H4 (cell line): ENCODE results near the gene TIGAR. TPM values are rescaled to one million over a fixed set of nuclear protein-coding genes. Genes with fewer than 3 reads are reported as not detected.

Source experiments
- DNase-seq: peaks from one replicate; pipeline ENCODE4 v3.0.0-alpha.2; 2015; ENCODE audit warnings: low spot score
- total RNA-seq: library from RNA; depleted of rRNA; stranded (reverse); fragments of >200 nt; shearing (Covaris generic); gene quantifications from 2 replicates; pipeline ENCODE4 v1.2.3, GENCODE V29; 2014; rRNA removed

Gene TIGAR, protein sequence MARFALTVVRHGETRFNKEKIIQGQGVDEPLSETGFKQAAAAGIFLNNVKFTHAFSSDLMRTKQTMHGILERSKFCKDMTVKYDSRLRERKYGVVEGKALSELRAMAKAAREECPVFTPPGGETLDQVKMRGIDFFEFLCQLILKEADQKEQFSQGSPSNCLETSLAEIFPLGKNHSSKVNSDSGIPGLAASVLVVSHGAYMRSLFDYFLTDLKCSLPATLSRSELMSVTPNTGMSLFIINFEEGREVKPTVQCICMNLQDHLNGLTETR
- total RNA-seq = 8.0 and 15.4 TPM in 2 replicates

DNA sequence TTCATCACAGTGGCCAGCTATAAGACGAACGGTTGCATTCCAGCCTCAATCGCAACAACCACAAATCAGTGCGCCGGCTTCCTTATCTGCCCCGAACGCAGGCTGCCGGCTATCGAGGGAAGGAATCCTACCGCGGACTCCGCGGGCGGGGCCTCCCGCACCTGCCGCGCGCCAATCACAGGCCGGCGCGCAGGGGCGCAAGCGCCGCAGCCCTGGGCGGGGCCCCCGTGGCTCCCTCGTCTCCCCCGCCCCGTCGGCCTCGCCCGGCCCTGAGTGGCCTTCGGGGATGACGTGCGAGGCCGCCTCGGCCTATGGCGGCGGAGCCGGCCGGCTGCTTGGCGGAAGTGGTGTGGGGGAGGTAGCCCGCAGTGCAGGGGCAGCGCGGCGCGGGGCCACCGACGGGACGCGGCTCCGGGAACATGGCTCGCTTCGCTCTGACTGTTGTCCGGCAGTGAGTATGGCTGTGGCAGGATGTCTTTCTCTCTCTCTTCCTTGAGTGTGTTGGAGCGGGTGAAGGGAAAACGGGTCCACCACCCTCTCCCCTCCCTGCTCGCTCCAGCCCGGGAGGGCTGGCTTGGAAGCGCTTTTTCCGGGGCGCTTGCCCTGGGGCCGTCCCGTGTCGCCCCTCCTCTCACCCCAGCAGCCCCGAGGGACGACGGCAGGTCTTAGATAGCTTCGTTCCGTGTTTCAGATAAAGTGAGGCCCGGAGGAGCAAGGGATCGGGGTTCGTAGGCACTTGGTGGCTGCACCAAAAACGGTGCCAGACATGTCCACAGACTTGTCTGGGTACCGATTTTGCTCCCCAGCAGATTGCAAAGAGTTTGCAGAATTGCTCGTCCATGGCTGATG, at the start of gene TIGAR:
Gene TIGAR (plus strand): TSS at position 361 of the 849 bp plus-strand sequence. CDS start 59 bp downstream, at position 420.
- DNase-seq = peak; percentile 92

DNA sequence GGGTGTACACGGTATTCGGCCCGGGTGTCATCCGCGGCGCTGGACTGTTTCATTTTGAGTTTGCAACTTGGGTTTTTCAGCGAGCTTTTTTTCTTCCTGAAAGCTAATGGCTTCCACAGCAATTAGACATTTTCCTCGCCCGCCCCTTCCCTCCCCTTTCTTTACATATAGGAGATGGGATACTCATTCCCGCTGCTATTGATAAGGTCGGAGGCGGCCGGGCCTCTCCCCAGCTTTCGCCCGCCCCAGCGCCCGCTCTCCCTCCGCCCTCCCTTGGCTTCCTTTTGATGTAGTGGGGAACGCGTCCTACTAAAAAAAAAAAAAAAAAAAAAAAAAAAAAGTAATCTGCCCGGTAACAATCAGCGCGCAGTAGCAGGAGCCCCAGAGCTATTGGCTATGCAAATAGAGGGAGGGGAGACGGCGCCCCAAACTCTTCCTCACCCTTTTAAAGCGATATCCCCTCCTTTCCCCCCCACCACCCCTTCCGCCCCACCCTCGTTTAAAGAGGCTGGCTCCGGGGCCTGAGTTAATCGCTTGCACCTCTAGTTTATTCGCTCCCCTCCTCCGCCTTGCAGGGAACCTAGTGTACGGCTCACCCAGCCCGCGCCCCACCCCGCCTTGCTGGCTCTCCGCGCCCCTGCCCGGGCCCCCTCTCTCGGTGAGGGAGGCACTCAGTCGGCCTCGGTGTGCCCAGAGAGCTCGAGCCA, 49.1 kb upstream of the TIGAR start:
- DNase-seq = peak; percentile 69

DNA sequence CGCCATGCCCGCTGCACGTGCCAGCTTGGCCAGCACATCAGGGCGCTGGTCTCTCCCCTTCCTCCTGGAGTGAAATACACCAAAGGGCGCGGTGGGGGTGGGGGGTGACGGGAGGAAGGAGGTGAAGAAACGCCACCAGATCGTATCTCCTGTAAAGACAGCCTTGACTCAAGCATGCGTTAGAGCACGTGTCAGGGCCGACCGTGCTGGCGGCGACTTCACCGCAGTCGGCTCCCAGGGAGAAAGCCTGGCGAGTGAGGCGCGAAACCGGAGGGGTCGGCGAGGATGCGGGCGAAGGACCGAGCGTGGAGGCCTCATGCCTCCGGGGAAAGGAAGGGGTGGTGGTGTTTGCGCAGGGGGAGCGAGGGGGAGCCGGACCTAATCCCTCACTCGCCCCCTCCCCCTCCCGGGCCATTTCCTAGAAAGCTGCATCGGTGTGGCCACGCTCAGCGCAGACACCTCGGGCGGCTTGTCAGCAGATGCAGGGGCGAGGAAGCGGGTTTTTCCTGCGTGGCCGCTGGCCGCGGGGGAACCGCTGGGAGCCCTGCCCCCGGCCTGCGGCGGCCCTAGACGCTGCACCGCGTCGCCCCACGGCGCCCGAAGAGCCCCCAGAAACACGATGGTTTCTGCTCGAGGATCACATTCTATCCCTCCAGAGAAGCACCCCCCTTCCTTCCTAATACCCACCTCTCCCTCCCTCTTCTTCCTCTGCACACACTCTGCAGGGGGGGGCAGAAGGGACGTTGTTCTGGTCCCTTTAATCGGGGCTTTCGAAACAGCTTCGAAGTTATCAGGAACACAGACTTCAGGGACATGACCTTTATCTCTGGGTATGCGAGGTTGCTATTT, 48.4 kb upstream of the TIGAR start:
- DNase-seq = no peak

DNA sequence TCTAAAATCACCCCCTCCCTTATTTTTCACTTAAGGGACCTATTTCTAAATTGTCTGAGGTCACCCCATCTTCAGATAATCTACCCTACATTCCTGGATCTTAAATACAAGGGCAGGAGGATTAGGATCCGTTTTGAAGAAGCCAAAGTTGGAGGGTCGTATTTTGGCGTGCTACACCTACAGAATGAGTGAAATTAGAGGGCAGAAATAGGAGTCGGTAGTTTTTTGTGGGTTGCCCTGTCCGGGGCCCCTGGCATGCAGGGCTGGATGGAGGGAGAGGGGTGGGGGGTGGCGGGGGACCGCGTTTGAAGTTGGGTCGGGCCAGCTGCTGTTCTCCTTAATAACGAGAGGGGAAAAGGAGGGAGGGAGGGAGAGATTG, 47.8 kb upstream of the TIGAR start:
- no peak for DNase-seq

DNA sequence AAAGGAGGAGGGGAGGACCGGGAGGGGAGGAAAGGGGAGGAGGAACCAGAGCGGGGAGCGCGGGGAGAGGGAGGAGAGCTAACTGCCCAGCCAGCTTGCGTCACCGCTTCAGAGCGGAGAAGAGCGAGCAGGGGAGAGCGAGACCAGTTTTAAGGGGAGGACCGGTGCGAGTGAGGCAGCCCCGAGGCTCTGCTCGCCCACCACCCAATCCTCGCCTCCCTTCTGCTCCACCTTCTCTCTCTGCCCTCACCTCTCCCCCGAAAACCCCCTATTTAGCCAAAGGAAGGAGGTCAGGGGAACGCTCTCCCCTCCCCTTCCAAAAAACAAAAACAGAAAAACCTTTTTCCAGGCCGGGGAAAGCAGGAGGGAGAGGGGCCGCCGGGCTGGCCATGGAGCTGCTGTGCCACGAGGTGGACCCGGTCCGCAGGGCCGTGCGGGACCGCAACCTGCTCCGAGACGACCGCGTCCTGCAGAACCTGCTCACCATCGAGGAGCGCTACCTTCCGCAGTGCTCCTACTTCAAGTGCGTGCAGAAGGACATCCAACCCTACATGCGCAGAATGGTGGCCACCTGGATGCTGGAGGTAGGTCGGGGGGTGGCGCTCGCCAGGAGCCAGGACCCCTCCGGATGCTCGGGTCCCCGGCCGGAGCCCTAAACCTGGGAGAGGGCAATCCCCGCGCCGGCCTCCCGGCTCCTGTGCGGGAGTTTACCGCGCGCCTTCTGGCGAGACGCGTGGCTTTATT, 47.2 kb upstream of the TIGAR start, which contains the start of gene CCND2:
Gene CCND2 (plus strand): TSS at position 111 of the 744 bp plus-strand sequence. CDS start 279 bp downstream, at position 390.
- DNase-seq = peak; percentile 94

DNA sequence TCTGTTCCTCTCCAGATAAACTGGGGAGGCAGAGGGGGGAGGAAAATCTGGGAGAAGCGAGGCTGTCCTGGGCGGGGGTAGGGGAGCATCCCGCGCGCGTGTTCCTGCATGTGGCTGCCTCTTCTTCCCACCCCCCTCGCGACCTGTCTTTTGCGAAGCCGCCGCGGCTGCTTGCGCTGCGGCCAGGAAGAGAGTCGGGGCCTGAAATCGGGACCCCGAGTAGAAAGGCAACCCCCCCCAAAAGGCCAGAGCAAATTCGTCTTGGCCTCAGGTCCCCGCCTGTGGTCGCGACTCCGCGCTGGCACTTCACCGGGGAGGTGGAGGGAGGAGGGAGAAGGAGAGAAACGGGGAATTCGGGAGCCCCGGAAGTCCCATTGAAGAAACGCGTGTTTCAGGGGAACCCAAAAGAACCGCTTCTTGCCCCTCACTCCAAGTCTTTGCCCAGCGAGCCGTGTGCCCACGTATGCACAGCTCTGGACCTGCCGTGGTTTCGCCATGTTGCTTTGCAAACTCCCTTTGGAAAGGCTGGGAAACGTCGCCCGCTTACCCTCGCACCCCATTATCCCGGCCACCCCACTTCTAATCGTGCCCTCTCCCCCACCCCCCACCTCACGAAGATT, 46.5 kb upstream of the TIGAR start:
- no peak for DNase-seq

DNA sequence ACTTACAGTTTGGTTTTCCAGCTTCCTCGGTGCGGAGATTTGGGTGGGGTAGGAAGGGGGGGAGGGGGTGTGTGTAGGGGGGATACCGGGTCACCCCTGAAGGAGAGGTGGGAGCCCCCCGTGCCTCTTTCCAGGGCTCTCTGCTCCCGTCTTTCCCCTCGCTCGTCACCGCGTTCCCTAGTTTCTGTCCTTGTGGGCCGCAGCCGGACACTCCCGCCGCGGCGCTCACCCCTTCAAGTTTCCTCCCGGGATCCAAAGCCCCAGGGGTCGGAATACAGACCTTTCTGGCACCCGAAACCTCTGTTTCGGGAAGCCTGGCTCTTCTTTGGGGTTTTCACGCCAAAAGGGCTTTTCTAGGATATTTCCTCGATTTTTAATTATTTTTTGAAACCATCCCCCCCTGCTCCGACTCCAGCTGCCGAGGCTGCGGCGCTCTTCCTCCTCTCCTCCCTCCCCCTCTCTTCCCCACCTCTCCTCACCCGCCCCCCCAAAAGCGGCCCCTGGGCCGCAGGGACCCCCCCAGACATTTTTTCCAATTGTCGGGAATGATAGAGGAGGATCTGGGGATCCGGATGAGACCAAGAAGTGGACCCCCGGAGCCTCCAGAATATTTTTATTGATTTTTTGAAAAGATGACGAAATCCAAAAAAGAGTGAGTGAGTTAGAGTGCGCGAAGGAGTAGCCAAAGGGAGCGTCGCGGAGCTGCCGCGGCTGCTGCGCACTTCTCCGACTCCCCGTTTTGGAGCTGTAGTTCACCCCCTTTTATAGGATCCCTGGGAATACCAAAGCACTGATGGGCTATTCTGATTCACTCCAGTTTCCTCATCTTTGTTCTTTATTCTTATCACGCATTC, 45.8 kb upstream of the TIGAR start:
- DNase-seq = no peak

DNA sequence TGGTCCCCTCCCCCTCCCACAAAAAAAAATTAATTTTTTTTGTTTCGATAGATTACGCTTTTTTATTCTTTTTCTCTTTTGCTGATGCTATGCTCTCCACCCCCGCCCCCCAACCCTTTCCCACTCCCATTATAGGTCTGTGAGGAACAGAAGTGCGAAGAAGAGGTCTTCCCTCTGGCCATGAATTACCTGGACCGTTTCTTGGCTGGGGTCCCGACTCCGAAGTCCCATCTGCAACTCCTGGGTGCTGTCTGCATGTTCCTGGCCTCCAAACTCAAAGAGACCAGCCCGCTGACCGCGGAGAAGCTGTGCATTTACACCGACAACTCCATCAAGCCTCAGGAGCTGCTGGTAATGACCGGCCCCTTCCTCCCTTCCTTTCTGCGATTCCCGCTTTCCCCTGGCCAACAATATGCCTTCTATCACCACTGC, 45.1 kb upstream of the TIGAR start:
- DNase-seq = no peak

DNA sequence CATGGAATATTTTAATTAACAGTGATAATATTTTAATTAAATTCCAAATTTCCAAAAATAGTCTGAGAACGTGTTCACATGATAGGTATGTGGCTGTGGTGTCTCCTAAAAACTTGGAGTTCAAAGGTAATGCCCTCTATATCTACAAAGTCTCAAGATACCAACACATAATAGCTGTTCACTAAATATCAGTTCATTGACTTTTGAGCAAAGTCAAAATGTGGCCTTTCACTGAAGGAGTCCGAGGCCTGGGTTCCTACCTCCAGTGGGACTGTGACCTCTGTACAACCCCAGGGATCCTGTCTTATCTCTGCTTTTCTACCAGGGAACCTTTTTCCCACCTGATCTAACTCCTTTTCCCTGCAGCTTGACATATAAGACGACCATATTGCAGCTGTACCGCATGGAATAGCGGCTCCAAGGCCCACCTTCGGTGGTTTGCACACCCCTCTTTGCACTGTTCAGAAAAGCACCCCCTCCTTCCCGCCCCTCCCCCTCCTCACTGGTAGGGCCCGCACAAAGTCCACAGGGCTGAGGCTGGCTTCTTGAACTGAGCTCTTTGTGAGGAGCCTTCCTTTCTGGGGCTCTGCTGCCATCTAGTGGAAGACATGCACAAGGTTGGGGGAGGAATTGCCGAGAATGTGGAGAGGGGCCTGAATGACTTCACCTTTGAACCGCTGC, 44.3 kb upstream of the TIGAR start:
- DNase-seq = peak; percentile 92

DNA sequence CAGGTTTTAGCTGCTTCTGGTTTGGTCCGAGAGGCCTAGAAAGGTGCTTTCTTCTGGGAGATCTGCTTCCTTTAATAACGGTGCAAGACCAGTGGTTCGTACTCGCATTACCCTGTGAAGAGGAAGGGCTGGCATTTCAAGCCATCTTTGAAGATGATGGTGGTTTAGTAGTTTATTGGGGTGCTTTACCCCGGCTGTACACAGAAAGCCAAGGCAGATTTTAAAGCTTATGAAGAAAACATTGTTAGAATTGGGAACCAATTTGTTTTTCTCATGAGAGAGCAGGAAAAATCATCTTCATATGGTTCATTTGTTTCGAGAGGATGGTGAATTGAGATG, 43.8 kb upstream of the TIGAR start:
- no peak for DNase-seq

DNA sequence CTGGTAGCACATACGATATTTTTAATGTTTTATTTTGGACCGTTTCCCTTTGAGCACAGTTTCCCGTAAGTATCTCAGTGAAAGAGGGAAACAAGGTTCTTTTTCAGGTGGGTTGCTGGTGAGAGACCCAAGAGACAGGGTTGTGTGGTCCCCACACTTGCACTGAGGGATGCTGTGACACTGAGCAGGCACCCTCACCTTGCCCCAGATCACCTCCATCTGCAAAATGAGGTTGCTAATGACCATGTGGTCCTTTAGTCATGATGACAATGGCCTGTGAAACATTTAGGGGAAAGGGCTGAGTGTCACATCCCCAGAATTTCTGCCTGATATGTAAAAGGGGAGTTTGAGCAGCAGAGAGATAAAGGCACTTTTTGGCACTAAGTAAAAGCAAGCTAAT, 43.2 kb upstream of the TIGAR start:
- DNase-seq = no peak

DNA sequence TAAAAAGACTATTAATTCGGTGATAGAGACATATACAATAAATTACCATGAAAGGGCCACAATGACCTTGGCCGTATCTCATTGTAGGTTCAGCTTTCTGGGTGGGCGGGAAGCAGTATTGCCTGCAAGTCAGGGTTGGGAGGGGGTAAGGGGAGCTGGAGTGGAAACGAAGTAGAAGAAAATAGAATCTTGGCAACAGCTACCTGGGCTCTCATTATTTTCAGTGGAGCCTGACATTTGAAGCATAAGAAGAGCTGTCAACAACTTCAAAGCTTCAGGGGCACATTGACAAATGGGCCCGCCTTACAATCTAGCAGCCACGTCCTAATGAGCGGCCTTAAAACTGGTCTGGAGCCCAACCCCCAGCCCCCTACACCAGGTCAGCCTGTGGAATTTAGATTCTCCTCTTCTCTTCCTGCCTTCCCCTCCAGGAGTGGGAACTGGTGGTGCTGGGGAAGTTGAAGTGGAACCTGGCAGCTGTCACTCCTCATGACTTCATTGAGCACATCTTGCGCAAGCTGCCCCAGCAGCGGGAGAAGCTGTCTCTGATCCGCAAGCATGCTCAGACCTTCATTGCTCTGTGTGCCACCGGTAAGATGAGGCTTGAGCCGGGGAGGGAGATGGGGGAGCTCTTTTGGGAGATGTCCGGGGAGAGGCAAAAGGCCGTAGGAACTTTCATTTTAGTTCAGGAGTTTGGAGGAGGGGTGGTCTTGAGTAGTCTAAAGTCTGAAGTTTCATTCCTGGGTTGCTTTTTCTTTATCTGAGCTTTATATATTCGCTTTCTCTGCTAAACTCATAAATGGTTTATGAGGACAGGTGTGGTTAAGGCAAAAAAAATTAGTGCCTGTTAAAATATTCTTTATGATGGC, 42.5 kb upstream of the TIGAR start:
- DNase-seq = no peak

DNA sequence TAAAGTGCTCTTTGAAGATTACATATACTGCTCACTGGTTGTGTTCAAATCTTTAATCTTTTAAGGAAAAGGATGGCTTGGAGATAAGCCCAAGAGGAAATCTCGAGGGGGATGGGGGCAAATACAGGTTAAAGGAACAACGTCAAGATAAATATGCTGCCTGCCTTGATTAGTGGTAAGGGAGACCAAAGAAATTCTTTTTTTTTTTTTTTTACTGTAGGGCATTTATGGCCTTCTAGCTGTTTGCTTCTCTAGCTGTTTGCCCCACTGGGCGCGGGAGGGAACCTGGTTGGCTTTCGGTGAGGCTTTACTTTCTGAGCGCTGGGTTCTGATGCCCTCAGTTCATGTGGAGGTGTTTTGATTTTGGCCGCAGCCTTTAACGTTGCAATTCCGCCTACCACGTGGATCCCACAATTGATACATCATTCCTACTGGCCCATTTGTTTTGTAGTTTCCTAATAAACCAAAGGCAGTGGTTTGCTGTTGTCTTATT, 41.8 kb upstream of the TIGAR start:
- DNase-seq = no peak

DNA sequence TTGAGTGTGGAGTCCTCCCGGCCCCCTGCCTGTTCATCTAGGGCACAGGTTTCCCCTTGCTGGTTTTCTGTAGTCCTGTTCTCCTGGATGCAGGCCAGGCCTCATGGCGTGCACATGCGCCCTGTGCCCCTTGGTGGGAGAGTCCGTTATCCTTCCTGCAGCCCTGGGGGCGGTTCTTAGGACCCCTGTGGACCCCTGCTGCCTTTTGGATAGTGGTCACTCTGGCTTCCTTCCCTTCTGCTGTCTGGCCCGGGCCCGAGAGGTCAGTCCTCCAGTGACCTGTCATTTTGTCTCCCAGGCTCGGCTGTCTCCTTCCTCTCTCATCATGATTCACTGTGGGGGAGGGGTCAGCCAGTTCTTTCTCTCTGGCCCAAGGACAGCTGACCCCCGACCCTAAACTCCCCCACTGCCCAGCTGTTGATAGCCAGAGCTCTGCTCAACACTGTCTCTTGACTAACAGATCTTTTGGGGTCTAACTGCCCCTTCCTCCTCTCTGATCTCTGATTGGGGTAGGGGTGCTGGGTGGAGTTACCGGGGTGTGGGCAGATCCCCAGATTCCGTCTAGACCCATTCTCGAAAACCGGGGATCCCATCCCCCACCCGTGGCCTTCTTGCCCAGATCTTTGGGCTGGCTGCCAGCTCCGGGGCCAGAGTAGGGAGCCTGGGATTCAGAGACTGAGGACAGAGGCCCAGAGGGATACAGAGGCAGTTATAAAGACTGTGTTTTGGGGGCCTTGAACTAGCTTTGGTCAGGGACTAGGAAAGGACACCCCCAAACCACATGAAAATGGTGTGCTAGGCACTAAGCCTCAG, 40.5 kb upstream of the TIGAR start:
- no peak for DNase-seq

DNA sequence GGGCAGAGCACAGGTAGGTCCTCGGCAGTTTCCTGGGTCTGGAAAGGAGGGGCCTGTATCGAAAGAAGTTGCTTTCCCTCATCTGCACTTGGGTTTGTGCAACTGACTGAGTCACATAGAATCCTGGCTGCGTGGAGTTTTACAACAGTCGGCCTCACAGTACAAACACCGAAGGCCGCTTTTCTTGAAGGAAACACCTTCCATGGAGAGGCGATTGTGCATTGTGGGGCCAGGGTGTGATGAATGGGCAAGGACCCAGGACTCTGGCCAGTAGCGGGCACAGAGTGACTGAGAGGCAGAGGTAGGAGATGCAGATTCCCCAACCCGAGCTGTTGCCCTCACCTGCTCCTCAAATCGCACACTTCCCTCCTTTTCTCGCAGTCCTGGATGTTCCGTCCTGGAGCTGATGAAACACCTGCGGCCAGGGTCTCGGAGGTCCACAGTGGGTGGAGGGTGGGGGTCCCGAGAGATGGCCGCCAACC, 39.8 kb upstream of the TIGAR start:
- no peak for DNase-seq

DNA sequence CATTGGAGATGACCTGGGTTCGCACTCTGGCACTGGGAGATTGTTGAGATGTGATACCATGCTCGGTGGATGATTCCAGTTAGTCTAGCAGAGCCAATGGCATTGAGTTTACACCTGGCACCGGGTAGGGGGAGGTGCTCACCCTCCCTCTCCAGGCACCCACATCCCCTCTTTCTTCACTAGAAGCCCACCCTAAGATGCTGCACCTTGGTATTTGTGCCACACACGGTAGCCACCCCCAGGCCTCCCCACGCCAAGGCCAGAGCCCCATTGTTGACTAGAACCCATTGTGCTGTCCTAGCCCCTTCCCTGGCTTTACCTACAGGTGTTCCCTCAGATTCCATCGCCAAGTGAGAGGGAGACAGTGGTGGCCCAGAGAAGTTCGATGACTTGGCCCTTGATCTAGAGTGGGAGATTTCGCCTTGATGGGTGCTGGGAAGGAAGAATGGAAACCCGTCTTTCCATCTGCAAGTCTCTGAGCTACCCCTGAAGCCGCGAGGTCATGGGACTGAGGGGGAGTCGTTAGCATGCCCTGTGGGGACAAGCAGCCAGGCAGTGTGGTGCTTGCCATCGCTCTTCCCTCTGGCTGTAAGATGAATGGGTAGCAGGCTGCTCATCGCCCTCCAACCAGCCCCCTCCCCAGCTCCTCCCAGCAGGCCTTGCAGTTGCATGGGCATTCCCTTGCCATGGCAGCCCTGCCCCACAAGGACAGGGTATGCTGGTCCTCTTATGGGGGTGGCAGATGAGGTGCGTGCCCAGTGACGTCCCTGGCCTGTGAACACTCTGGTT, 38.7 kb upstream of the TIGAR start:
- DNase-seq = no peak
